SK-N-DZ (cell line): Measurements from ENCODE around the gene NEK1.

Experiments
- DNase-seq: peaks from one replicate; pipeline ENCODE4 v3.0.0-alpha.2; 2015; ENCODE audit warnings: low spot score

NEK1 gene

GRCh38 chr4:169367826-169368225 lies 244.6 kb downstream of the NEK1 start:
- no peak for DNase-seq

- DNase-seq, result no peak
Measured at GRCh38 chr4:169366821-169367220, 245.6 kb downstream of the NEK1 start.

- no peak for DNase-seq
Measured at GRCh38 chr4:169362607-169363006, 249.8 kb downstream of the NEK1 start.

GRCh38 chr4:169361756-169362155 lies 250.6 kb downstream of the NEK1 start:
- DNase-seq, result no peak

- DNase-seq, result no peak
Measured at GRCh38 chr4:169359961-169360360, 252.4 kb downstream of the NEK1 start.

- DNase-seq, result no peak
Measured at GRCh38 chr4:169352360-169352759, 260.0 kb downstream of the NEK1 start.

GRCh38 chr4:169351872-169352271 lies 260.5 kb downstream of the NEK1 start:
- no peak for DNase-seq

GRCh38 chr4:169348541-169348940 lies 263.8 kb downstream of the NEK1 start:
- DNase-seq, result peak; percentile 9

- no peak for DNase-seq
Measured at GRCh38 chr4:169346840-169347239, 265.5 kb downstream of the NEK1 start.

- no peak for DNase-seq
Measured at GRCh38 chr4:169345316-169345721, 267.1 kb downstream of the NEK1 start.
